Activated CD4-positive, alpha-beta T cell treated with anti-CD3 and anti-CD28 coated beads, Interleukin-2, amount 50 U/mL, for 48 hours (primary cell): ENCODE measurements around the gene CMTR1.
A peak's percentile ranks its signal among the peaks of the same experiment; 100 is the strongest.
"Not testable (repeated sequence)": the region's sequence is repeated elsewhere in the genome, so short reads cannot be mapped to it uniquely, and the experiment has no call there.

Experiments
- DNase-seq, 2 experiments: peaks; one replicate each; pipeline ENCODE4 v3.0.0-alpha.2; 2020

CMTR1 gene, protein sequence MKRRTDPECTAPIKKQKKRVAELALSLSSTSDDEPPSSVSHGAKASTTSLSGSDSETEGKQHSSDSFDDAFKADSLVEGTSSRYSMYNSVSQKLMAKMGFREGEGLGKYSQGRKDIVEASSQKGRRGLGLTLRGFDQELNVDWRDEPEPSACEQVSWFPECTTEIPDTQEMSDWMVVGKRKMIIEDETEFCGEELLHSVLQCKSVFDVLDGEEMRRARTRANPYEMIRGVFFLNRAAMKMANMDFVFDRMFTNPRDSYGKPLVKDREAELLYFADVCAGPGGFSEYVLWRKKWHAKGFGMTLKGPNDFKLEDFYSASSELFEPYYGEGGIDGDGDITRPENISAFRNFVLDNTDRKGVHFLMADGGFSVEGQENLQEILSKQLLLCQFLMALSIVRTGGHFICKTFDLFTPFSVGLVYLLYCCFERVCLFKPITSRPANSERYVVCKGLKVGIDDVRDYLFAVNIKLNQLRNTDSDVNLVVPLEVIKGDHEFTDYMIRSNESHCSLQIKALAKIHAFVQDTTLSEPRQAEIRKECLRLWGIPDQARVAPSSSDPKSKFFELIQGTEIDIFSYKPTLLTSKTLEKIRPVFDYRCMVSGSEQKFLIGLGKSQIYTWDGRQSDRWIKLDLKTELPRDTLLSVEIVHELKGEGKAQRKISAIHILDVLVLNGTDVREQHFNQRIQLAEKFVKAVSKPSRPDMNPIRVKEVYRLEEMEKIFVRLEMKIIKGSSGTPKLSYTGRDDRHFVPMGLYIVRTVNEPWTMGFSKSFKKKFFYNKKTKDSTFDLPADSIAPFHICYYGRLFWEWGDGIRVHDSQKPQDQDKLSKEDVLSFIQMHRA

DNA sequence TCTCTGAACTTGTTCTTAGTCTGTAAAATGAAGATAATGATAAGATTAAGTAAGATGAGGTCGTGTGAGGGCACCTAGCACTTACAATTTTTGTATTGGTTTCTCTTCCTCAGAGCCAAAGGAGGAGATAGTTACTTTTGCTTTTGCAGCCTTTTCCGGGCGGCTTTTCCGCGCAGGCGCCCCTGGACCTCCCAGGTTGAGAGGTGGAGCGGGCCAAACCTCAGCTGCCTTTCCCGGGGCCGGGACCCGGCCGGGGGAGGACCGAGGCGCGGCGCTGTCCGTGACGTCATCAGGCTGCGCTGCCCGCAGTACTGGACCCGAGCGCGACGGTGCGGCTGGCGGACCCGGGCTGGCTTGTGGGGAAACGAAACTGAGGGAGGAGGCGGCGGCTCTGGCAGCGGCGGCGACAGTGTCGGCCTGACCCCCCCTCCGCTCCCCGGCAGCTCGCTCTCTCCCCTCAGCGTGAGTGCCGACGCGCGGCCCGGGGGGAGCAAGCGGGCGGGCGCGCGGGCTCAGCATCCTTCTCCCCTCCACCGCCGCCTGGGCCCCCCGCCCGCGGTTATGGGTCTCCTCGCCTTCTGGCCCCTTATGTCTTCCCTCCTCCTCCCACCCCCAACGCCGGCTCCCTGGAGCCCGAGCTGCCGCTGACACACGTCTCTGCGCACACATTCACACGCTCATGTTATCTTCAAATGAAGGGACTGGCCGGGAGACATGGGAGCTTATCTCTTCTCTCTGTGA lies at the start of gene CMTR1:
Gene CMTR1 (plus strand): TSS at position 306 of the 741 bp plus-strand sequence. CDS start 2,409 bp downstream, outside the sequence.
- DNase-seq: peak; percentile 96 to 98

DNA sequence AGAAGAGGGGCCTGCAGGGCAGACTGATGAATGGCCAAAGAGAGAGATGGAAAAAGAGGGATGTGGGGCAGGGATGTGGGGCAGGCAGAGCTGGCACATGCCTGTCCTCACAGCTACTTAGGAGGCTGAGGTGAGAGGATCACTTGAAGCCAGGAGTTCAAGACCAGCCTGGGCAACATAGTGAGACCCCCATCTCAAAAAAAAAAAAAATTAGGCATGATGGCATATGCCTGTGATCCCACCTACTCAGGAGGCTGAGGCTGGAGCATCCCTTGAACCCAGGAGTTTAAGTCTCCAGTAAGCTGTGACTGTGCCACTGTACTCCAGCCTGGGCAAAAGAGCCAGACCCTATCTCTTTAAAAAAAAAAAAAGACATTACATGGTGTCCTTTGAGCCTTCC lies 44.4 kb upstream of the CMTR1 start:
- DNase-seq: no peak

DNA sequence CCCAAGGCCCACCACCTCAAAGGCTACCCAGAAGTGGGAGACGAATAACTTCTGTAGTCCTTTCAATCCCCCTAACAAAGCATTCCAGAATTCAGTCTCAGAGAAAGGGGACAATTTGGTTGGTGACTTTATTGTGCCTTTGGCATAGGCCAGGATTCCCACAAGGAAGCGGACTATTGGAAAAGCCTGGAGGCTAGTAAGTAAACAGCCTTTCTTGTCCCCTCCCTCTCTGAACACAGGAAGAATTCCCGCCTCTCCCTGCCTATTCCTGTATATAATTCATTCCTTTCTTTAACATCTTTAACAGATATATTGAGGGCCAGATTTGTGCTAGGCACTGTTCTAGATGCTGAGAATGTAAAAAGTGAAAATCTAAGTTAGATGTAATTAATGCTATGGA lies 43.2 kb upstream of the CMTR1 start:
- no peak for DNase-seq

DNA sequence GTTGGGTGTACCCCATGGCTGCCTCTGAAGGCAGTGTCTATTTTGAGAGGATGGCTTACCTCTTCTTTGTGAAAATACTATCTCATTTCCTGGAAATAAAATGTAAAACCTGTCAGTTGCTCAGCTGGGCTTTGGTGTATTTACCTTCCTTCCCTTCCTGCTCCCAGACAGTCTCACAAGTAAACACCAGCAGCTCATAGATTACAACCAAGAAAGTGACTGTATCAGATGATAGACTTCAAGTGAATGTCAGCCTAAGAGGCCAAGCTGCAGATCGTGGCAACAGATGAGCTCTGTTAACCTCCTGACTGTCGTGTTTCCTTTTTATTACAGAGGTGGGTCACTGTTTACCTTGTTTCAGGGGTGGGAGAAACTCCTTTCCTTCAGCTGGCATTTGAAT lies 41.9 kb upstream of the CMTR1 start:
- no peak for DNase-seq

DNA sequence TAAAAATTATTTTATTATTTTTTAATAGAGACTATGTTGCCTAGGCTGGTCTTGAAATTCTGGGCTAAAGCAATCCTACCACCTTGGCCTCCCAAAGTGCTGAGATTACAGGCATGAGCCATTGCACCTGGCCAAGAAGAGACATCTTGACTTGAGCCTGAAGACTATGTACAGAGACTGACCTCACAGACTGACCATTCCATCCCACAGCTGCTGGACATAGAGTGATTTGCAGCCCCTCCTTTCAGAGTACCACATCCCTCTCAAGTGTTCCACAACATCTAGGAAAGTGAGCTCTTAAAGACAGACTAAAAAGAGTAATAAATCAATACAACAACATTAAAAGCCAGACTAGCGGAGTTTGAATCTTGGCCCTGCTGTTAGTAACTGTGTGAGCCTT lies 40.2 kb upstream of the CMTR1 start:
- DNase-seq: no peak

DNA sequence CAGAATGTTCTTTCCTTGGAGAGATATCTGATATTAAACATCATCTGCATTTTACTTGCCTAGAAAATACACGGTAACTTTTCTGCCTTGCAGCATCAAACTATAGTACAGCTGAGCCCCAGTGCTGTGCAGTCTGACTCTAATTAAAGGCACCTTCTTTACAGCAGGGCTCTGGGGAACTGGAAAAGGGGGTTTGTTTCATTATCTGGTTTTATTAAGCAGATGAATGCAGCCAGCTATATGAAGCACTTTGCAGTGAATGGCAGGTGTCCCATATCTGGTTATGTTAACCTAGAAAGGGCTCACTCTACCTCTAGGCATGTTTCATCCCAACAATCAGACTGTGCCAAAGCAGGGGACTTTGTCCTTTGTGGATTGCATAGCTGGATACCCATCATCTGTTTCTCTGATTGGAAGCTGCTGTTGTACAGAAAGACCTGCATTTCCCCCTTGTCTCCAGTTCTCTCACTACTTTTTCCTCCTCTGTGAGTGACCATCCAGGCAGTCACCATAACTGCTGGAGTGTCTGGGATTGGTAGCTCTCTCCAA lies 39.6 kb upstream of the CMTR1 start:
- no peak for DNase-seq

DNA sequence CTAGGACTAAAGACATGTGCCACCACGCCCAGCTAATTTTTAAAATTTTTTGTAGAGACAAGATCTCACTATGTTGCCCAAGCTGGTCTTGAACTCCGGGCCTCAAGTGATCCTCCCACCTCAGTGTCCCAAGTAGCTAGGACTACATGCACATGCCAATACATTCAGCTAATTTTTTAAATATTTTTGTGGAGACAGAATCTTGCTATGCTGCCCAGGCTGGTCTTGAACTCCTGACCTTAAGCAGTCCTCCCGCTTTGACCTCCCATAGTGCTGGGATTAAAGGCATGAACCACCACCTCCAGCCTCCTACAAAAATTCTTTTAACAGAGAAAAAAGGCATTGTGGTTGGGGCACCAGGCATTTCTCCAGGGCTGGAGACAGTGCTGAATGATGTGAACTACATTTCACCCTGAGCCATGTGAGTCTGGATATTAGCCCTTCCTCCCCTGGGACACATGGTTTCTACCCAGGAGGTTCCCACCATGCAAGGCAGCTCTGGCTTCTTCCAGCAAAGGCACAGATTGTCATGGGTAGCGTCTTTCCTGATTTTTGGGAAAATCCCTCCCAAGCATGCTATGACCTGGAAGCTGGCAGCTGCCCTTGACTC lies 36.3 kb upstream of the CMTR1 start:
- DNase-seq: no peak

DNA sequence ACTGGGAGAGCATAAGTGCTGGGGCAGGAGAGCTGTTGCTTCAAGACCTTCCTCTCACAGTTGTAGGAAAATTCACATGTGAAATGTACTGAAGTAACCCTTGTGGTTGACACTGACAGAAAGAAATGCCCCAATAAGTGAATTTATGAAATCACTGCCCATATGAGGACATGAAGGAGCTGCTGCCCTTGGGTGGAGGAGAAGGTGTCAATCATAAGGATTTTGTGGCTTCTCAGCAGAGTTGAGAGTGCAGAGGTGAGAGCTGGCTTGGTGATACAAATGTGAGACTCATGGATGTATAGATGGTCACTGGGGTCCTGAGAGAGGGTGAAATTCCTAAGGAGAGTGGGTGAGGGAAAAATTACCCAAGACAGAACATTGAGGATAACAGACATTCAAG lies 33.9 kb upstream of the CMTR1 start:
- no peak for DNase-seq

DNA sequence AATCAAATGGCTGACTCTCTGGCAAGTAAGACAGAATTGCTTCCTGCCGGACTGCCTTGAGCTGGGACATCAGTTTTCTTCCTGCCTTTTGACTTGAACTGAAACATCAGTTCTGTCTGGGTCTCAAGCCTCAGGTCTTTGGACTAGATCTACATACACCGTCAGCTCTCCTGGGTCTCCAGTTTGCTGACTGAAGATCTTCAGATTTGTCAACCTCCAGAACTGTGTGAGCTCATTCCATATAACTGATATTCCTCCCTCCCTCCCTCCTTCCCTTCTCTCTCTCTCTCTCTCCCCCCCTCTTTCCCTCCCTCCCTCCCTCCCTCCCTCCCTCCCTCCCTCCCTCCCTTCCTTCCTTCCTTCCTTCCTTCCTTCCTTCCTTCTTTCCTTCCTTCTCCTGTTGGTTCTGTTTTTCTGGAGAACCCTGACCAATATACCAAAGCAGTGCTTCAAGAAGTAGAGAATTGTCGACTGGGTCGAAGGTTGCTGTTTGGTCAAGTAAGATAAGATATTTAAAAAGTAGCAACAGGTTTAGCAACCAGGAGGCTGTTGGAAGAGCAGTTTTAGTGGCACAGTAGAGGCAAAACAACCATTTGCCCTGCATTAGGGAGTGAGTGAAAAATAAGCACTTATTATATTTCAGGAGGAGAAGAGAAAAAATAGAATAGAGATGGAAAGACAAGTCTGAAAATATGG lies 33.1 kb upstream of the CMTR1 start:
- DNase-seq: no peak

DNA sequence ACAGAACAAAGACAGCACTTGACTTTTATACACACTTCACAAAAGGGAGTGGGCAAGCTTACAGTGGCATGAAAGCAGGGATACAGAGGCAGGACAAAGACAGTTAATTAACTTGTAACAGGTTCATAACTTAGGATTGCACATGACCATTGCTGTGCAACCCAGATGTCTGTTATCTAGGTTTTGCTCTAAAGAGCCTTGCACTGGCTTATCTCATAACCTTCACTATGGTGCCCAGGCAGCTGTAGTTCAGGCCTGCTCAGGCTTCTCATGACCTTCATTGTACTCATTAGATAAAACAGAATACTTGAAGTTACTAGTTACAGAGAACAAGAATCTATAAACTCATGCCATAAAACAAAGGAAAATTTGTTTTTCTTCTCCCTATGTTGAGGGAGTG lies 31.4 kb upstream of the CMTR1 start:
- DNase-seq: not testable (repeated sequence)

DNA sequence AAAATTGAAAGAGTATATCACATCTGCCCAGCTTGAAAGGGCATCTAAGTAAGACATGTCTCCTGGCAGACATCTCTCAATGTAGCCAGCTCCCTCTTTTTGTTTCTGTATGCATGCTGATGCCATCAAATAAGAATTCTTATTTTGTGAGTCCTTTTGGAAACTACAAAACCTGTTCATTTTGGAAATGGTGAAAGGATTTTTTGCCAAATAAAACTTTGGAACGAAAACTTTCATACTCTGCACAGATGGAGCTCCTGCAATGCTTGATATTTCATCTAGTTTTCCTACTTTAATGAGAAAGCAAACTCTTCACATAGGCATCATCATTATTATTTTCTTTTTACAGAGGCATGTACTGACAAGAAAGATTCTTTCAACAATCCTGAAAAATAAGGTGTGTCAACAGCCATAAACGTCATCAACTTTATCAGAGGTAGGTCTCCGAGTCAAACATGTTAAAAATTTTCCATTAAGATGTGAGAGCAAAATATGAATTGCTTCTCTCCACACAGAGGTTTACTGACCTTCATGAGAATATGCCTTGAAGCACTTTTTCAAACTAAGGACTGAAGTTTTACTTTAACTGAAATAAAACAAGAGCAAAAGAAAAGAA lies 26.2 kb upstream of the CMTR1 start:
- no peak for DNase-seq

DNA sequence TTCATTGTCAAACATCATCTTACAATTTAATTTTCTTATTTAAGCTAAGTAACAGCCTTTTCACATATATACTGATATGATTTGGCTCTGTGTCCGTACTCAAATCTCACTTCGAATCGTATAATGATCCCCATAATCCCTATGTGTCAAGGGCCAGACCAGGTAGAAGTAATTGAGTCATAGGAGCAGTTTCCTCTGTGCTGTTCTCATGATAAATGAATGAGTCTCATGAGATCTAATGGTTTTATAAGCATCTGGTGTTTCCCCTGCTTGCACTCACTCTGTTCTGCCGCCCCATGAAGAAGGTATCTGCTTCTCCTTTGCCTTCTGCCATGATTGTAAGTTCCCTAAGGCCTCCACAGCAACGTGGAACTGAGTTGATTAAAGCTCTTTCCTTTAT lies 25.1 kb upstream of the CMTR1 start:
- DNase-seq: no peak

DNA sequence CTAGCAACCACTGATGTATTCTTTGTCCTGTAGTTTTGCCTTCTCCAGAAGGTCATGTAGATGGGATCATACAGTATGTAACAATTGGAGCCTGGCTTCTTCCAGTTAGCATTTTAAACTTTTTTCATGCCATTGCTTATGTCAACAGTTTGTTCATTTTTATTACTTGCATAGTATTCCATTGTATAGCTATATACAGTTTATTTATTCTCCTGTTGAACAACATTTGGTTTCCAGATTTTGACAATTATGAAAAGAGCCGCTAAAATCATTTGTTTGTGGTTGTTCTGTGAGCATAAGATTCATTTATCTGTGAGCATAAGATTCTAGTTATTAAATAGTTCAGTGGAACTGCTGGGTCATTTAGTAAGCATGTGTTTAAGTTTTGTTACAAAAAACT lies 23.5 kb upstream of the CMTR1 start:
- no peak for DNase-seq

DNA sequence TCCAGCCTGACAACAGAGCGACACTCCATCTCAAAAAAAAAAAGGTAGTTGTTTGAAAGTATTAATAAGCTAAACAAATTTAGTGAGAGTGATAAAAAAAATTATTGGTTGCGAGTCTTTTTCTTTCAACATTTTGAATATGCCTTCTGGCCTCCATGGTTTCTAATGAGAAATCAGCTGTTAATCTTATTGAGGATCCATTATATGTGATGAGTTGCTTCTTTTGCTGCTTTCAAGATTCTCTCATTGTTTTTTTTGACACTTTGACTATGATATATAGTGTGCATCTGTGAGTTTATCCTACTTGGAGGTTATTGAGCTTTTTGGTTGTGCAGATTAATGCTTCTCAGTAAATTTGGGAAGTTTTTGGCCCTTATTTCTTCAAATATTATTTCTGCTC lies 15.6 kb upstream of the CMTR1 start:
- no peak for DNase-seq

DNA sequence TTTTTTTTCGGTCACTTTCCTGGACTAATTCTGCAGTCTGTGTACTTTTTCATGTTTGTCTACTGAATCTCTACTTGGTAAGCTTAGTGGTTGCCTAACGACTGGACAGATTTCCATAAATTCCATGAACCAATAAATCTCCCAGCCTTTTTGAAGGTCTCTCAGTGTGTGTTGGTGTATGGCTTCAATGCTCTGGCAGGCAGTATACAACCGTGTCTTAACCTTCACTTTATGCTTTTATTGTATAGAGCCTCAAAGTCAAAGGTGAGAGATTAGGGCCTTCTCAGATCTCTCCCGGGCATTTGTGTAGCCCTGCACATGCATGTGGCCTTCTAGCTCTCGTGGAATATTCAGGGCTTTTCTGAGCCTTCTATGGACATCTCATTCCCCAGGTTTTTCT lies 14.3 kb upstream of the CMTR1 start:
- DNase-seq: no peak

DNA sequence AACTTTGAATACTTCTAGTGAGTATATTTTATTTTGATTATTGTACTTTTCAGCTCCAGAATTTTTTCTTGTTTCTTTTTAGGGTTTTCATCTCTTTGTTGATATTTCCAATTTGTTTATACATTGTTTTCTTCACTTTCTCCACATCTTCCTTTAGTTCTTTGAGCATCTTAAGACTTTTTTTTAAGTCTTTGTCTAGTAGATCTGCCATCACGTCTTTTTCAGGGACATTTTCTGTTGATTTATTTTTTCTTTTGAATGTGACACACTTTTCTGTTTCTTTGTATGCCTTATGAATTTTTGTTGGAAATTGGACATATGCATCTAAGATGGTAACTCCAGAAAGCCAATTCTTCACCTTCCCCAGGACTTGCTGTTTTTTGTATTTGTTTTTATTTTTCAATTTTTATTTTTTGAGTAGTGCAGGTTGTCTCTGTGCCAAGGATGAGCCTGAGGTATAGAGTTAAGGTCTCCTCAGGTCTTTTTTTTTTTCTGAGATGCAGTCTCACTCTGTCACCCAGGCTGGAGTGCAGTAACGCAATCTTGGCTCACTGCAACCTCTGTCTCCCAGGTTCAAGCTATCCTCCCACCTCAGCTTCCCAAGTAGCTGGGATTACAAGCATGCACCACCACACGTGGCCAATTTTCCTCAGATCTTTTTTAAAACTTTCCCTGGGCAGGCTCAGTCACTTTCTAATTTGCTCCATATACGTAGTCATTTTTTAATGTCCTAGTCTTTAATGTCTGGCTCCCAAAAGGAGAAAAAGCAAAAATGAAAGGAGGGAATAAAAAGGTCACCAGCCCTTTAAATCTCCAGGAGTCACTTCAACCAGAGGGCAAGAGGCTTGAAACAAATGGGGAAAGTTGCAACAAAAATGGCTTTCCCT lies 6.7 kb upstream of the CMTR1 start:
- DNase-seq: no peak

DNA sequence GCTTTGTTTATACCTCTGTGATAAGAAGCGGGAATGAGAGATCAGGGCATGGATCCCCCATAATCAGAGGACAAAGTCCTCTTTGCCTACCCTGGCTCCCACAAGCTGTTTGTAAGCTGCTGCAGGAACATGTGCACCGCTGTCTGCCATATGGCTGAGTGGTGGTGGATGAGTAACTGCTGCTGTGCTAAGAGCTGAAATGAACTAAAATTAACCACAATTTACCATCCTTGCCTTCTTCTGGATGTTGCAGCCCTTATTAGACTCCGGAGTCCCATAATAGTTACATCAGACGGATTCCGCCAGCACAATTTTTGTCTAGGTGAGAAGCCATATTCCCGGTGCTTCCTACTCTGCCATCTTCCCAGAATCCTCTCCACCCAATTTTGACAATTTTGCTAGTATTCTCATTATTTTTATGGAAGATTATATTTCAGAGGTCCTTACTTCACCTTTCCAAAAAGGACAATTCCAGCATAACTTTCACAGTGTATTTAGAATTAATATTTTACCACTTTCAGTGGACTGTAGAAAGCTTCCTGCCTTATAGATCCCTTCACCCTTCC lies 6.0 kb upstream of the CMTR1 start:
- no peak for DNase-seq

DNA sequence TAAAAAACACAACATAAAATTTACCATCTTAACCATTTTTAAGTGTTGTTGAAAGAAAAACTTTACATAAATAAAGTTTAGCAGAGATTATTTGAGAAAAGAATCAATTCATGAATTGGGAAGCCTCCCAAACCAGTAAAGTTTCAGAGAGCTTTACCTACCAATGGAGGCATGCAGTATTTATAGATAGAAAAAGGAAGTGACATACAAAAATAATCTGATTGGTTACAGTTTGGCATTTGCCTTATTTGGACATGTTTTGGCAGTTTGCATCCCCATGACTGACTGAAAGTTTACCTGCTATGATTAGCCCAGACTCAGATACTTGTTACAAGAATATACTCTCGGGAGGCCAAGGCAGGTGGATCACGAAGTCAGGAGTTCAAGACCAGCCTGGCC lies 3.7 kb upstream of the CMTR1 start:
- no peak for DNase-seq

DNA sequence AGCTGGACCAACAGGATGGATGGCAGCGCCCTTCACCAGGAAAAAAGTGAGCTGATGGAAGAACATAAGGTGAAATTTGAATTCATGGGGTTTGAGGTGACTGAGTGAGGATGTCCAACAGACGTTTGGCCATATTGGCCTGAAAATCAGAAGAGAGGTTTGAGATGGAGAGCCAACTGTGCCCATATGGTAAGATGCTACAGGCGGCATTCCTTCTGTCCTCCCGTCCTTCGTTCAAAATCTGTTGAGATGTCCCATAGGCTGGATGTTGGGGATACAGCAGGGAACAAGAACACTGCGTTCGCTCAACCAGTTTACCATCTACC lies 468 bp upstream of the CMTR1 start:
- DNase-seq: no peak

DNA sequence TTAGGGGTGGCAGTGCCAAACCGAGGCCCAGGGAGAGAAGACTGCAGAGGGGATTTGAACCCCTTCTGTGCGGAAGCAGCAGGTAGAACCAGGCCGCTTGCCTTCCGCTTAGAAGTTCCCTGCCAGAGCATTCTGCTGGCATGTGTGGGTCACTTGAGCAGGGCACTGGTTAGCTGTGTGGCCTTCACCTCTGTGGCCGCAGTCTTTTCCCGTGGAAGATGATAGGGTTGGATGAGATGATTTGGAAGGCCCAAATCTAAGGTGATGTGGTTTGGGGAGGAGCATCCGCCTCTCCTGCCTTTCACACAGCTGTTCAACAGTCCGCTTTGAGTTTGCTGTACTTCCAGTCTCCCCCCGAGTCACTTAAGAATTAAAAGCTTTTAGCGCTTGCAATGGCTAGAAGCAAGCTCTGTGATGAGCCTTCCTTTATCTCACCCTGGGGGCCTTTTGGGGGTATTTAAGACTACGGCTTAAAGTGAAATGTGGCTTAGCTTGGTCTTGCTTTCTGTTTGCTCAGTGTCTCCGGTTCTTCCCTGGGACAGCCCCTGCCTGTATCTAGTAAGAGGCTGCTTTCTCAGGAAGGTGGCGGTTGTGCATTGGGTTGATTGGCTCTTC lies 743 bp downstream of the CMTR1 start:
- peak; percentile 49 to 66 for DNase-seq
